Peyer's patch (tissue), 4 donors: Measurements from ENCODE around the gene CYTIP.

ENCODE experiments used
- POLR2A ChIP-seq, 2 donors: fragments of 450-650 bp; IDR thresholded peaks; one replicate each; pipeline ENCODE4 v1.5.1; 2017; ENCODE audit warnings: antibody characterized with exemption in 2 of 2, mild to moderate bottlenecking in 2 of 2, moderate library complexity in 2 of 2
- TF ChIP-seq, protein P1 (sequence below), 6 experiments: fragments of 450-650 bp in 4 of 6; fragments of 200-600 bp in 2 of 6; sonication (generic) in 1 of 6; IDR thresholded peaks; one replicate each; pipeline ENCODE4 v1.5.1; 2017 to 2019; ENCODE audit warnings: antibody characterized with exemption in 6 of 6, mild to moderate bottlenecking in 3 of 6, moderate library complexity in 1 of 6

DNA sequence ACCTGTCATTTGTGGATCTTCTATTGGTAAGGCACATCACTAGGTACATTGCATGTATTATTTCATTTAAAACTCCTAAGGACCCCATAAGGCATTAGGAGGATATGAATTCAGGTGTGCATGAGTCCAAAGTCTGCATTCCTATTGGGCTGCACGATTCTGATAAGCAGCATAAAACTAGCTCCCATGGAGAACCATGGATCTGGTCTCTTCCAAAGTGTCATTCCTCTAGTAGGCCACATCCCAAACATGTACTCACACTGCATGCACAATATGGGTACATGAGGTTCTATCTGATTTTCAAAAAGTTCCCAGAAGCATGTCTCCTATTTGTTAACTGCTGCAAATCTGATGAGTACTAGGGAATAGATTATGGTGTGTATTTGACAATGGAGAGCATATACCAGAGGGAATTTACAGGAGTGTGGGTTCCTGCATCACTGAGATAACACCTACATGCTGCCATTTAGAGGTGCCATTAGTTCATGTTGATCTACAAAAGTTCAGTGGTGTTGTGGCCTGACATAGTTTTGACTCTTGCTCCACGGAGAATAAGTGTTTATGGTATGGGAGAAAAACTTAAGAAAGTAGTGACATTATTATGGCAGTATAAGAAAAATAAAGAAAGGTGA lies 11.3 kb downstream of the CYTIP start:
- TF ChIP-seq, protein P1, sequence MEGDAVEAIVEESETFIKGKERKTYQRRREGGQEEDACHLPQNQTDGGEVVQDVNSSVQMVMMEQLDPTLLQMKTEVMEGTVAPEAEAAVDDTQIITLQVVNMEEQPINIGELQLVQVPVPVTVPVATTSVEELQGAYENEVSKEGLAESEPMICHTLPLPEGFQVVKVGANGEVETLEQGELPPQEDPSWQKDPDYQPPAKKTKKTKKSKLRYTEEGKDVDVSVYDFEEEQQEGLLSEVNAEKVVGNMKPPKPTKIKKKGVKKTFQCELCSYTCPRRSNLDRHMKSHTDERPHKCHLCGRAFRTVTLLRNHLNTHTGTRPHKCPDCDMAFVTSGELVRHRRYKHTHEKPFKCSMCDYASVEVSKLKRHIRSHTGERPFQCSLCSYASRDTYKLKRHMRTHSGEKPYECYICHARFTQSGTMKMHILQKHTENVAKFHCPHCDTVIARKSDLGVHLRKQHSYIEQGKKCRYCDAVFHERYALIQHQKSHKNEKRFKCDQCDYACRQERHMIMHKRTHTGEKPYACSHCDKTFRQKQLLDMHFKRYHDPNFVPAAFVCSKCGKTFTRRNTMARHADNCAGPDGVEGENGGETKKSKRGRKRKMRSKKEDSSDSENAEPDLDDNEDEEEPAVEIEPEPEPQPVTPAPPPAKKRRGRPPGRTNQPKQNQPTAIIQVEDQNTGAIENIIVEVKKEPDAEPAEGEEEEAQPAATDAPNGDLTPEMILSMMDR (IDR thresholded peaks at IDR 0.05) = no peak
- no peak for TF ChIP-seq POLR2A (IDR thresholded peaks at IDR 0.05)
